OCI-LY3 (cell line): ENCODE measurements around the gene WAS.
"Not testable (repeated sequence)": the region's sequence is repeated elsewhere in the genome, so short reads cannot be mapped to it uniquely, and the experiment has no call there.

Experiments
- H2AFZ ChIP-seq: fragments of 200-600, 300-600 bp; shearing (Covaris generic); 2 replicates; pipeline ENCODE4 v1.6.0; 2014; ENCODE audit warnings: antibody characterized with exemption, low read depth, low read length
- H3K27ac ChIP-seq: fragments of 200-600, 300-600 bp; sonication (generic); 2 replicates; pipeline ENCODE4 v1.5.1; 2014; ENCODE audit warnings: mild to moderate bottlenecking, low read length, moderate library complexity, mixed read lengths
- H3K27me3 ChIP-seq: fragments of 200-600, 300-600 bp; sonication (generic); 2 replicates; pipeline ENCODE4 v1.6.1; 2014; ENCODE audit warnings: low read depth, low read length, mixed read lengths
- H3K36me3 ChIP-seq: fragments of 200-600, 300-600 bp; sonication (generic); replicated peaks from 2 replicates; pipeline ENCODE3; 2014; ENCODE audit warnings: low read depth, low read length, mixed read lengths
- H3K4me1 ChIP-seq: fragments of 300-600, 200-600 bp; sonication (generic); 2 replicates; pipeline ENCODE4 v1.6.1; 2014; ENCODE audit warnings: low read length, mixed read lengths
- H3K4me2 ChIP-seq: fragments of 200-600, 300-600 bp; sonication (generic); 2 replicates; pipeline ENCODE4 v1.6.1; 2014; ENCODE audit warnings: low read length, mixed read lengths
- H3K4me3 ChIP-seq: fragments of 300-600, 200-600 bp; sonication (generic); 2 replicates; pipeline ENCODE4 v1.5.1; 2014; ENCODE audit warnings: antibody characterized with exemption, mild to moderate bottlenecking, low read length, moderate library complexity
- H3K79me2 ChIP-seq: fragments of 300-600, 200-600 bp; shearing (Covaris generic); 2 replicates; pipeline ENCODE4 v1.6.1; 2014; ENCODE audit warnings: mild to moderate bottlenecking, low read length, mixed read lengths
- H3K9ac ChIP-seq: fragments of 300-600, 200-600 bp; shearing (Covaris generic); 2 replicates; pipeline ENCODE4 v1.6.0; 2014; ENCODE audit warnings: mild to moderate bottlenecking, low read length, moderate library complexity
- H3K9me3 ChIP-seq: fragments of 200-600, 300-600 bp; shearing (Covaris generic); 2 replicates; pipeline ENCODE4 v1.6.1; 2014; ENCODE audit warnings: low read length, mixed read lengths; ENCODE audit not compliant: insufficient read depth
- H4K20me1 ChIP-seq: fragments of 200-600, 300-600 bp; sonication (generic); 2 replicates; pipeline ENCODE4 v1.6.1; 2016; ENCODE audit warnings: low read length, mixed read lengths; ENCODE audit not compliant: insufficient read depth
- CTCF ChIP-seq: fragments of 200-600, 300-600 bp; sonication (generic); IDR thresholded peaks from 2 replicates; pipeline ENCODE4 v1.5.1; 2014; ENCODE audit warnings: antibody characterized with exemption, low read length, low read depth
- EZH2phosphoT487 ChIP-seq: fragments of 200-600 bp; shearing (Covaris generic); IDR thresholded peaks from 2 replicates; pipeline ENCODE4 v1.6.1; 2018; ENCODE audit warnings: antibody characterized with exemption, mixed run types, low read depth

Gene WAS

DNA sequence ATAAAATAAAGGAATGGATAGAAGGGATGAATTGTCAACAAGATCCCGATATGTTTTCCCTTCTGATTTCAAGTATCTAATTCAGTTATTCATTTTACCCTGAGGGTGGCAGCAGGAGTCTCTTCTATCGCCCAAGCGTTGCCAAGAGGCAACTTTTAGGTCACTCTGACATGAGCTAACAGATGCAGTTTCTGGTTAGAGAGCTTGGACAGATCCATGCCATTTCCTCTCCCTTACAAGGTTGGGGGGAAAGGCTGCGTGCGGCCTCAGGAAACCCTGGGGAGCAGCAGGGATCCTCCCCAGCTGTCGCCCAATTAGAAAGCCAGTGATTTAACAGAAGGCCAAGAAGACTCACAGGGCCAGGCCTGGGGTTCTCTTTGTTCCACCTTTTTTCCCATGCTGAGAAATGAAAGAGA, 35.3 kb upstream of the WAS start:
- Histone ChIP-seq H2AFZ (0 out of 2 replicates have a peak overlapping the region, but pooled peaks have one; percentile 31), H4K20me1 (no peaks in the 10 kb centered on the region), H3K4me2 (no peak overlapping the region), H3K36me3 (no peaks in the 10 kb centered on the region), H3K4me3 (no peak overlapping the region), H3K27me3 (no peaks in the 10 kb centered on the region), H3K9me3 (no peaks in the 10 kb centered on the region), H3K27ac (no peak overlapping the region), H3K4me1 (peaks cover 3% of the 10 kb centered on the region; the same call in 1 of the 2 replicates), H3K9ac (no peak overlapping the region), H3K79me2 (no peaks in the 10 kb centered on the region)
- no peak for TF ChIP-seq EZH2phosphoT487
- TF ChIP-seq CTCF, result peak; percentile 56

DNA sequence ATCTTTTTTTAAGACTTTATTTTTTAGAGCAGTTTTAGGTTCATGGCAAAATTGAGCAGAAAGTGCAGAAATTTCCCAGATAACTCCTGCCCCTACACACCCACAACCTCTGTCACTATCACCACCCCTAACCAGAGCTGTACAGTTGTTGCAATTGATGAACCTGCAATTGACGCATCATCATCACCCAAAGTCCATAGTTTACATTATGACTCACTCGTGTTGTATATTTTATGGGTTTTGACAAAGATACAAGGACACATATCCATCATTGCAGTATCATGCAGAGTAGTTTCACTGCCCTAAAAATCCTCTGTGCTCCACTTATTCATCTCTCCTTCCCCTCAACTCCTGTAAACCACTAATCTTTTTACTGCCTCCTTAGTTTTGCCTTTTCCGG, 34.5 kb upstream of the WAS start:
- TF ChIP-seq EZH2phosphoT487 (no peak), CTCF (no peak)
- no peak overlapping the region for H3K4me3 ChIP-seq
- no peaks in the 10 kb centered on the region for H3K9me3 ChIP-seq
- no peaks in the 10 kb centered on the region for H3K27me3 ChIP-seq
- H3K27ac ChIP-seq, result no peak overlapping the region
- no peak overlapping the region for H3K4me2 ChIP-seq
- H3K36me3 ChIP-seq, result no peaks in the 10 kb centered on the region
- no peaks in the 10 kb centered on the region for H3K79me2 ChIP-seq
- no peak overlapping the region for H2AFZ ChIP-seq
- no peaks in the 10 kb centered on the region for H4K20me1 ChIP-seq
- H3K9ac ChIP-seq, result no peak overlapping the region
- peaks cover 3% of the 10 kb centered on the region; the same call in 1 of the 2 replicates for H3K4me1 ChIP-seq

DNA sequence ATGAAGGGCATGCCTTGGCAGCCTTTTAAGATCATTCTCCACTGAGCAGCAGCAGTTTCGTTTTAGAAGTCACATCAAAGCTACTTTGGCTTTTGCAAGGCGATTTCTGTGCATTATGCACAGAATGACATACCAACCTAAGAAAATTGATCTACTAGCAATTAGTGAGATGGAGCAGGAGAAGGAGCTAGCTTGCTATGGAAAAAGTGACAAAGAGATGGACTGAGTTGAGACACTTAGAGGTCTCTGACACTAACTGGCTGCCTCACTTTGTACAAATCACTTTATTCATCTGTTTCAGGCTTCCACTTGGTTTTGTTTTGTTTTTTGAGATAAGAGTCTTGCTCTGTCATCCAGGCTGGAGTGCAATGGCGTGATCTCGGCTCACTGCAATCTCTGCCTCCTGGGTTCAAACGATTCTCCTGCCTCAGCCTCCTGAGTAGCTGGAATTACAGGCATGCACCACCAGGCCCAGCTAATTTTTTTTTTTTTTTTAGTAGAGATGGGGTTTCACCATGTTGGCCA, 31.5 kb upstream of the WAS start:
- not testable (repeated sequence) for H3K9me3 ChIP-seq, H3K4me2 ChIP-seq, H3K4me3 ChIP-seq, H4K20me1 ChIP-seq, H3K27me3 ChIP-seq, H3K36me3 ChIP-seq, H3K4me1 ChIP-seq, H3K9ac ChIP-seq, H3K79me2 ChIP-seq, H2AFZ ChIP-seq, H3K27ac ChIP-seq

- not testable (repeated sequence) for H2AFZ ChIP-seq, H4K20me1 ChIP-seq, H3K9ac ChIP-seq, H3K9me3 ChIP-seq, H3K27ac ChIP-seq, H3K36me3 ChIP-seq, H3K4me2 ChIP-seq, H3K79me2 ChIP-seq, H3K4me3 ChIP-seq, H3K27me3 ChIP-seq
- peaks cover 11% of the 10 kb centered on the region; the same call in 1 of the 2 replicates for H3K4me1 ChIP-seq
These were observed 28.9 kb upstream of the WAS start for GRCh38 chrX:48654746-48655145.

- H3K4me3 ChIP-seq, H3K27me3 ChIP-seq, H4K20me1 ChIP-seq, H3K27ac ChIP-seq, H3K36me3 ChIP-seq, H3K9ac ChIP-seq, H3K9me3 ChIP-seq, H3K79me2 ChIP-seq, H3K4me2 ChIP-seq, H2AFZ ChIP-seq: not testable (repeated sequence)
- H3K4me1 ChIP-seq, result peaks cover 19% of the 10 kb centered on the region
These were observed 23.9 kb upstream of the WAS start for GRCh38 chrX:48659686-48660085.
